Measurements from ENCODE around the gene PBX1. TPM values are rescaled to one million over a fixed set of nuclear protein-coding genes. Genes with fewer than 3 reads are reported as not detected.

Gene PBX1
- total RNA-seq, 1 donor from 2014 or later = 719 TPM

- H3K9me3 Mint-ChIP-seq = no peaks in the 10 kb centered on the region
- peaks cover 83% of the 10 kb centered on the region for H3K4me1 Mint-ChIP-seq
- H3K27me3 Mint-ChIP-seq (ENCODE audit: low read depth) = no peaks in the 10 kb centered on the region
- no peak for DNase-seq (ENCODE audit: low spot score in 2 of 2, unreplicated experiment in 2 of 2)
- peaks cover 6% of the 10 kb centered on the region for H3K36me3 Mint-ChIP-seq
- no peak overlapping the region for H3K4me3 Mint-ChIP-seq
- peak overlapping the region; percentile 97 for H3K27ac Mint-ChIP-seq
- no peak for TF ChIP-seq CTCF (IDR thresholded peaks at IDR 0.05; ENCODE audit: unreplicated experiment)
These were observed 54.2 kb downstream of the PBX1 start for GRCh38 chr1:164613176-164613575.

GRCh38 chr1:164614316-164614715 is 55.3 kb downstream of the PBX1 start:
- Mint-ChIP-seq H3K4me1 (peaks cover 72% of the 10 kb centered on the region), H3K36me3 (peaks cover 6% of the 10 kb centered on the region), H3K9me3 (no peaks in the 10 kb centered on the region), H3K4me3 (no peak overlapping the region), H3K27ac (peak overlapping the region; percentile 97), H3K27me3 (ENCODE audit: low read depth) (no peaks in the 10 kb centered on the region)
- no peak for TF ChIP-seq CTCF (IDR thresholded peaks at IDR 0.05; ENCODE audit: unreplicated experiment)
- DNase-seq (ENCODE audit: low spot score in 2 of 2, unreplicated experiment in 2 of 2) = no peak

GRCh38 chr1:164617377-164618201 is 58.6 kb downstream of the PBX1 start:
- no peak for DNase-seq (ENCODE audit: low spot score in 2 of 2, unreplicated experiment in 2 of 2)
- Mint-ChIP-seq H3K9me3 (no peaks in the 10 kb centered on the region), H3K36me3 (peaks cover 8% of the 10 kb centered on the region), H3K4me1 (peaks cover 59% of the 10 kb centered on the region), H3K4me3 (no peak overlapping the region), H3K27me3 (ENCODE audit: low read depth) (no peaks in the 10 kb centered on the region), H3K27ac (no peak overlapping the region)
- no peak for TF ChIP-seq CTCF (IDR thresholded peaks at IDR 0.05; ENCODE audit: unreplicated experiment)

GRCh38 chr1:164618202-164618564 is 59.2 kb downstream of the PBX1 start:
- no peaks in the 10 kb centered on the region for H3K9me3 Mint-ChIP-seq
- no peak for DNase-seq (ENCODE audit: low spot score in 2 of 2, unreplicated experiment in 2 of 2)
- H3K4me3 Mint-ChIP-seq = no peak overlapping the region
- H3K27me3 Mint-ChIP-seq (ENCODE audit: low read depth) = no peaks in the 10 kb centered on the region
- peaks cover 60% of the 10 kb centered on the region for H3K4me1 Mint-ChIP-seq
- H3K27ac Mint-ChIP-seq = no peak overlapping the region
- no peak for TF ChIP-seq CTCF (IDR thresholded peaks at IDR 0.05; ENCODE audit: unreplicated experiment)
- peaks cover 8% of the 10 kb centered on the region for H3K36me3 Mint-ChIP-seq

GRCh38 chr1:164619006-164619784 is 60.2 kb downstream of the PBX1 start:
- DNase-seq (ENCODE audit: low spot score in 2 of 2, unreplicated experiment in 2 of 2) = no peak
- no peaks in the 10 kb centered on the region for H3K27me3 Mint-ChIP-seq (ENCODE audit: low read depth)
- H3K27ac Mint-ChIP-seq = no peak overlapping the region
- peaks cover 6% of the 10 kb centered on the region for H3K36me3 Mint-ChIP-seq
- no peaks in the 10 kb centered on the region for H3K9me3 Mint-ChIP-seq
- peaks cover 59% of the 10 kb centered on the region for H3K4me1 Mint-ChIP-seq
- H3K4me3 Mint-ChIP-seq = no peak overlapping the region
- no peak for TF ChIP-seq CTCF (IDR thresholded peaks at IDR 0.05; ENCODE audit: unreplicated experiment)
